AG09319 (cell line): ENCODE measurements around the gene NFATC4.
A peak's percentile ranks its signal among the peaks of the same experiment; 100 is the strongest.

Experiments used
- DNase-seq: peaks from one replicate; pipeline ENCODE4 v3.0.0-alpha.2; 2010; ENCODE audit warnings: low read depth; ENCODE audit errors: extremely low read depth
- CTCF ChIP-seq: IDR thresholded peaks from 2 replicates; pipeline ENCODE4 v1.5.1; 2011; ENCODE audit warnings: low read depth, mild to moderate bottlenecking, inconsistent platforms, low read length, moderate library complexity

NFATC4 gene

DNA sequence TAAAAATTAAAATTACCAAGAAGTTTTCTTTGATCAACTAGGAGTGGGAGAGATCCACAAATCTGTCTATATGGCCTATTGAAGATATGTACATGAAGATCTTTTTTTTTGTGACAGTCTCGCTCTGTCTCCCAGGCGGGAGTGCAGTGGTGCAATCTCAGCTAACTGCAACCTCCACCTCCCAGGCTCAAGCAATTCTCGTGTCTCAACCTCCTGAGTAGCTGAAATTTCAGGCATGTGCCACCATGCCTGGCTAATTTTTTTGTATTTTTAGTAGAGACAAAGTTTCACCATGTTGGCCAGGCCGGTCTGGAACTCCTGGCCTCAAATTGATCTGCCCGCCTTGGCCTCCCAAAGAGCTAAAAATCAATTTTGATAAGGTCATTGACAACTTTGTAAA is 4.6 kb upstream of the NFATC4 start:
- TF ChIP-seq CTCF, result no peak
- no peak for DNase-seq

GRCh38 chr14:24364841-24365240 is 3.1 kb upstream of the NFATC4 start:
- DNase-seq, result no peak

DNA sequence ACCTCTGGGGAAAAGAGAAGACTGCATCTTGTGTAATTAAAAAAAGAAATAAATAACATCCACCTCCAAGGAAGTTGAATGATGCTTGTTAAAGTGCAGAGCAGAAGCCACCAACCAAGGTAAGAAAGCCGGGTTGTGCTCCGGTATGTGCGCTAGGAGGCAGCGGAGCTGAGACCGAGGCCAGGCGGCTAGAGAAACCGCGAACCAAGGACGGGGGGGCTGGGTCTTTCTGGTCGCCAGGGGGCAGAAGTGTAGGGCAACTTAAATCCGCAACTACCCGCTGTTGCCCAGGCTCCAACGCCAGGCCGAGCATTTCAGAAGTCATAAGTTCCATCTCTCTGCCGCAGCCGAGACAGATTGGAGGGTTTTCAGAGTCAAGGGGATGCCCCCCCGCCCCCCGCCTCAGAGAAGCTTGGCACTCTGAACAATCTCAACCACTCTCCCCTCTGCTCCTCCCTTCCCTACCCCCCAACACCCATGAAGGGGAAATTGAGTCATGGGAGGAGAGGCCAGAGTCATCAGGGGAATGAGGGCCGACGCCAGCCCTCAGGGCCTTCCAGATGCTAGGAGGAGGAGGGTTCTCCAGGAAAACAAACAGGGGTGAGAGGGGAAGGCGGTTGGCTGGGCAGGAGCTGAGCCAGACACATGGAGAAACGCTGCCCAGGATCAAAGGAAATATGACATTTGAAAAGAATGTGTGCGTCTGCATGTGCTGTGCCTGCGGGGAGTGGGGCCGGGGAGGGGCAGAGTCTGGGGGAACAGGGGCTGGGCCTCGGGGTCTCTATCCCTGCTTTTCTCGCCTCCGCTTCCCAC is 2.2 kb upstream of the NFATC4 start:
- peak; percentile 85 for DNase-seq
- peak; percentile 89 for TF ChIP-seq CTCF

More at GRCh38 chr14:24364841-24365240, 3.1 kb upstream of the NFATC4 start:
- TF ChIP-seq CTCF, result no peak

GRCh38 chr14:24366413-24366720 is 1.6 kb upstream of the NFATC4 start:
- DNase-seq, result peak; percentile 98
- TF ChIP-seq CTCF, result no peak

DNA sequence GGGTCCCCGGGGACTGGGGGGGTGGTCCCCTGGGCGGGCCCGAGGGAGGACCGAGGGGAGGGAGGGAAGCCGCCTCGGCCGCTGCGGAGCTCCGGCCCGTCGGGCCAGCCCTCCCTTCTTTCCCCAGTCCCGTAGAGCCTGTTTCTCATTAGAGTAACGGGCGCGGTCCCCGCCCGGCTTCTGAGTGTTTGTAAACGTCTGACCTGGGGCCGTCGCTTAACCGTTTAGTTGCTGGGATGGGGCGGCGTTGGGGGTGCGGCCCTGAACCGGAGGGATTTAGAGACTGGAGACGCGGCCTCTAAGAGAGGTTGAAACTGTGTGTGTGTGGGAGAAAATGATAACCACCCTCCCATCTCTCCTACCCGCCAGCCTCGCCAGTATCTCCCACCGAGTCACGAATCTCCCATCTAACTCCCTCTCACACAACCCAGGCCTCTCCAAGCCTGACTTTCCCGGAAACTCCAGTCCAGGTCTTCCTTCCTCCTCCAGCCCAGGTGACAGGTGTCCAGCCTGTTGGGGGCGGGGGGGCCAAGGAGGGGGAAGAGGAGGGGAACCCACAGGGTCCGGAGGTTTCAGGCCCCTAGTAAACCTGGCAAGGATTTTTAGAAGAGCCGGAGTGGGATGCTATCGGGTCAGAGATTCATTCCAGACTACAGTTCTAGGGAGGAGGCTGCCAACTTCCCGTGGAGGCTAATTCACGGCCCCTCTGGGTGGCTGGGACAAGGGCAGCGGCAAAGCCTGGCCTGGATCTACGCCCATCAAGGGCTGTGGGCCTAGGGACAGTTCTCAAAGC is 1.1 kb upstream of the NFATC4 start:
- TF ChIP-seq CTCF, result no peak
- DNase-seq, result peak; percentile 84

GRCh38 chr14:24368212-24368561 is 203 bp downstream of the NFATC4 start:
- no peak for DNase-seq
- no peak for TF ChIP-seq CTCF

- TF ChIP-seq CTCF, result no peak; the same call in 1 of the 2 replicates
- peak; percentile 95 for DNase-seq
These were observed 723 bp downstream of the NFATC4 start for GRCh38 chr14:24368562-24369252.
